Adrenal gland (tissue), 5 donors: ENCODE measurements around the gene ZBTB42.

Experiments
- POLR2A ChIP-seq, 2 donors: fragments of 450-650 bp; IDR thresholded peaks; one replicate each; pipeline ENCODE4 v1.6.1; 2017; ENCODE audit warnings: antibody characterized with exemption in 2 of 2, mild to moderate bottlenecking in 2 of 2, moderate library complexity in 1 of 2
- TF ChIP-seq, protein P1 (sequence below), 6 experiments: fragments of 450-650 bp in 4 of 6; fragments of 200-600 bp in 2 of 6; sonication (generic) in 1 of 6; IDR thresholded peaks; 1 replicate in 5 of 6; 2 replicates in 1 of 6; pipeline versions ENCODE4 v1.5.1 to v1.8.0; 2016 to 2021; ENCODE audit warnings: antibody characterized with exemption in 6 of 6, mild to moderate bottlenecking in 2 of 6, moderate library complexity in 1 of 6
- donor health status: DM: no; HTN: no; CAD: no.

DNA sequence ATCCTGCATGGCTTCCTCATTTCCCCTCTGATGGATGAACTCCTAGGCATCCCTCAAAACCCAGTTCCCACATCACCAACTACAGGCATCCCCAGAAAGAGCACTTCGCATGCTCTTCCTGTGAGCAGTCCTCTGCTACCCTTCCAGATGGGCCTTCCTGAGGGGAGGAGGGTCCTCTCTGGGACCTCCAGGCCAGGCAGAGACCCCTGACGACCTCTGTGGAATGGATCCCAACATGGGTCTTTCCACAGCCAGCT is 7.3 kb upstream of the ZBTB42 start:
- TF ChIP-seq POLR2A (IDR thresholded peaks at IDR 0.05): no peak
- TF ChIP-seq, protein P1, sequence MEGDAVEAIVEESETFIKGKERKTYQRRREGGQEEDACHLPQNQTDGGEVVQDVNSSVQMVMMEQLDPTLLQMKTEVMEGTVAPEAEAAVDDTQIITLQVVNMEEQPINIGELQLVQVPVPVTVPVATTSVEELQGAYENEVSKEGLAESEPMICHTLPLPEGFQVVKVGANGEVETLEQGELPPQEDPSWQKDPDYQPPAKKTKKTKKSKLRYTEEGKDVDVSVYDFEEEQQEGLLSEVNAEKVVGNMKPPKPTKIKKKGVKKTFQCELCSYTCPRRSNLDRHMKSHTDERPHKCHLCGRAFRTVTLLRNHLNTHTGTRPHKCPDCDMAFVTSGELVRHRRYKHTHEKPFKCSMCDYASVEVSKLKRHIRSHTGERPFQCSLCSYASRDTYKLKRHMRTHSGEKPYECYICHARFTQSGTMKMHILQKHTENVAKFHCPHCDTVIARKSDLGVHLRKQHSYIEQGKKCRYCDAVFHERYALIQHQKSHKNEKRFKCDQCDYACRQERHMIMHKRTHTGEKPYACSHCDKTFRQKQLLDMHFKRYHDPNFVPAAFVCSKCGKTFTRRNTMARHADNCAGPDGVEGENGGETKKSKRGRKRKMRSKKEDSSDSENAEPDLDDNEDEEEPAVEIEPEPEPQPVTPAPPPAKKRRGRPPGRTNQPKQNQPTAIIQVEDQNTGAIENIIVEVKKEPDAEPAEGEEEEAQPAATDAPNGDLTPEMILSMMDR (IDR thresholded peaks at IDR 0.05): no peak
